H9 (cell line): ENCODE measurements around the gene ZNF784. TPM values are rescaled to one million over a fixed set of nuclear protein-coding genes. Genes with fewer than 3 reads are reported as not detected.

ENCODE experiments used
- DNase-seq: peaks from one replicate; pipeline ENCODE4 v3.0.0-alpha.2; 2017
- H2AFZ ChIP-seq: one replicate; pipeline ENCODE4 v1.6.1; 2013; ENCODE audit warnings: mild to moderate bottlenecking, low read length, control low read depth, moderate library complexity
- H2AK5ac ChIP-seq: 2 replicates; pipeline ENCODE4 v1.6.1; 2013; ENCODE audit warnings: low read length, control low read depth, mixed read lengths; ENCODE audit not compliant: insufficient read length
- H2BK120ac ChIP-seq: one replicate; pipeline ENCODE4 v1.6.1; 2013; ENCODE audit warnings: low read depth, mild to moderate bottlenecking, low read length, control low read depth, inconsistent platforms; ENCODE audit not compliant: poor library complexity, severe bottlenecking
- H2BK12ac ChIP-seq: 2 replicates; pipeline ENCODE4 v1.6.1; 2013; ENCODE audit warnings: low read length, control low read depth, mixed read lengths, low read depth; ENCODE audit not compliant: insufficient read length
- H2BK15ac ChIP-seq: 2 replicates; pipeline ENCODE4 v1.6.1; 2013; ENCODE audit warnings: low read depth, low read length, control low read depth
- H2BK20ac ChIP-seq: one replicate; pipeline ENCODE4 v1.6.1; 2013; ENCODE audit warnings: low read depth, mild to moderate bottlenecking, low read length, control low read depth, inconsistent platforms; ENCODE audit not compliant: poor library complexity, severe bottlenecking
- H2BK5ac ChIP-seq: 2 replicates; pipeline ENCODE4 v1.6.1; 2013; ENCODE audit warnings: low read length, control low read depth, mixed read lengths; ENCODE audit not compliant: insufficient read length
- H3K14ac ChIP-seq: 2 replicates; pipeline ENCODE4 v1.6.1; 2013; ENCODE audit warnings: low read length, control low read depth; ENCODE audit not compliant: insufficient read depth
- H3K18ac ChIP-seq: 2 replicates; pipeline ENCODE4 v1.6.1; 2013; ENCODE audit warnings: low read depth, mild to moderate bottlenecking, mixed read lengths, low read length, control low read depth; ENCODE audit not compliant: insufficient read length
- H3K23ac ChIP-seq: 2 replicates; pipeline ENCODE4 v1.6.1; 2013; ENCODE audit warnings: low read length, control low read depth, mixed read lengths, low read depth; ENCODE audit not compliant: insufficient read length
- H3K23me2 ChIP-seq: 2 replicates; pipeline ENCODE4 v1.6.1; 2013; ENCODE audit warnings: low read depth, mild to moderate bottlenecking, mixed read lengths, low read length, control low read depth; ENCODE audit not compliant: insufficient read length, poor library complexity, severe bottlenecking
- H3K27ac ChIP-seq: 2 replicates; pipeline ENCODE4 v1.5.1; 2013; ENCODE audit warnings: low read length, control low read depth, mixed read lengths, low read depth; ENCODE audit not compliant: insufficient read length
- H3K27me3 ChIP-seq: 2 replicates; pipeline ENCODE4 v1.6.1; 2013; ENCODE audit warnings: low read length, control low read depth, inconsistent platforms; ENCODE audit not compliant: insufficient read depth
- H3K4ac ChIP-seq: 2 replicates; pipeline ENCODE4 v1.6.1; 2013; ENCODE audit warnings: low read depth, mild to moderate bottlenecking, control low read depth, inconsistent platforms, low read length, moderate library complexity
- H3K4me1 ChIP-seq: 2 replicates; pipeline ENCODE4 v1.6.1; 2013; ENCODE audit warnings: low read length, control low read depth, inconsistent platforms; ENCODE audit not compliant: insufficient read depth
- H3K4me2 ChIP-seq: 2 replicates; pipeline ENCODE4 v1.6.1; 2013; ENCODE audit warnings: low read length, control low read depth, mixed read lengths; ENCODE audit not compliant: insufficient read length, insufficient read depth
- H3K56ac ChIP-seq: 2 replicates; pipeline ENCODE4 v1.6.1; 2013; ENCODE audit warnings: low read depth, mild to moderate bottlenecking, mixed read lengths, low read length, control low read depth; ENCODE audit not compliant: insufficient read length
- H3K79me1 ChIP-seq: 2 replicates; pipeline ENCODE4 v1.6.1; 2013; ENCODE audit warnings: low read depth, mild to moderate bottlenecking, moderate library complexity, low read length, control low read depth, inconsistent platforms; ENCODE audit not compliant: insufficient read depth, poor library complexity, severe bottlenecking
- H3K79me2 ChIP-seq: 2 replicates; pipeline ENCODE4 v1.6.1; 2013; ENCODE audit warnings: low read length, control low read depth, inconsistent platforms; ENCODE audit not compliant: insufficient read depth
- H3K9ac ChIP-seq: 2 replicates; pipeline ENCODE4 v1.6.1; 2013; ENCODE audit warnings: low read length, control low read depth, mixed read lengths; ENCODE audit not compliant: insufficient read length; ENCODE audit errors: extremely low read depth
- H3K9me3 ChIP-seq: one replicate; pipeline ENCODE4 v1.6.1; 2013; ENCODE audit warnings: low read depth, low read length, inconsistent platforms; ENCODE audit not compliant: control insufficient read depth
- H3T11ph ChIP-seq: one replicate; pipeline ENCODE4 v1.6.1; 2013; ENCODE audit warnings: mild to moderate bottlenecking, low read length, control low read depth, inconsistent platforms
- H4K20me1 ChIP-seq: one replicate; pipeline ENCODE4 v1.6.1; 2013; ENCODE audit not compliant: control insufficient read depth, insufficient read length, insufficient read depth
- H4K5ac ChIP-seq: 2 replicates; pipeline ENCODE4 v1.6.1; 2013; ENCODE audit warnings: low read depth, mild to moderate bottlenecking, mixed read lengths, low read length, control low read depth; ENCODE audit not compliant: insufficient read length
- H4K8ac ChIP-seq: replicated peaks from 2 replicates; pipeline ENCODE4 v1.6.1; 2013; ENCODE audit warnings: low read length, control low read depth, mixed read lengths, low read depth; ENCODE audit not compliant: insufficient read length
- H4K91ac ChIP-seq: 2 replicates; pipeline ENCODE4 v1.6.1; 2013; ENCODE audit warnings: low read depth, mild to moderate bottlenecking, moderate library complexity, mixed read lengths, low read length, control low read depth; ENCODE audit not compliant: insufficient read length
- H3K27ac Mint-ChIP-seq, 3 experiments: 2 replicates in 2 of 3; 3 replicates in 1 of 3; pipeline ENCODE4 v1.8.0; 2020 to 2021; ENCODE audit warnings: mixed read lengths in 3 of 3, mild to moderate bottlenecking in 1 of 3, moderate library complexity in 1 of 3
- H3K27me3 Mint-ChIP-seq: 2 replicates; pipeline ENCODE4 v1.8.0; 2021; ENCODE audit warnings: low read depth, mild to moderate bottlenecking, moderate library complexity, mixed read lengths
- H3K36me3 Mint-ChIP-seq, 3 experiments: 2 replicates in 2 of 3; 3 replicates in 1 of 3; pipeline ENCODE4 v1.8.0; 2020 to 2021; ENCODE audit warnings: low read depth in 3 of 3, mixed read lengths in 3 of 3; ENCODE audit not compliant: insufficient read depth in 1 of 3
- H3K4me1 Mint-ChIP-seq, 2 experiments: 2 replicates each; pipeline ENCODE4 v1.8.0; 2020; ENCODE audit warnings: mixed read lengths in 2 of 2
- H3K4me3 Mint-ChIP-seq, 2 experiments: 2 replicates in 1 of 2; 3 replicates in 1 of 2; pipeline ENCODE4 v1.8.0; 2020 to 2021; ENCODE audit warnings: mild to moderate bottlenecking in 2 of 2, mixed read lengths in 2 of 2, moderate library complexity in 1 of 2
- H3K9me3 Mint-ChIP-seq, 2 experiments: 2 replicates in 1 of 2; 3 replicates in 1 of 2; pipeline ENCODE4 v1.8.0; 2020; ENCODE audit warnings: mild to moderate bottlenecking in 2 of 2, mixed read lengths in 2 of 2, moderate library complexity in 1 of 2
- CTCF ChIP-seq: fragments of 200-600 bp; sonication (generic); conservative IDR thresholded peaks from 3 replicates; pipeline ENCODE4 v1.8.0; 2021; ENCODE audit warnings: antibody characterized with exemption, mild to moderate bottlenecking
- WGBS: extraction: QIAGEN DNeasy Blood & Tissue Kit; methylation state at CpG from one replicate; pipeline ENCODE4 v1.1.7; 2013; ENCODE audit warnings: missing lambda C conversion rate, low lambda C conversion rate, mixed read lengths; ENCODE audit not compliant: insufficient read length; ENCODE audit errors: extremely low coverage; 5-methylcytosine and 5-hydroxymethylcytosine counted together
- total RNA-seq: library from RNA; stranded (reverse); gene quantifications from 2 replicates; pipeline ENCODE4 v1.2.1, GENCODE V29; 2021

The ZNF784 gene
- total RNA-seq, 1 experiment from 2014 or later = 10.7 TPM

- Histone ChIP-seq H3K4me2 (peak overlapping the region; percentile 91), H3K79me1 (peaks cover 3% of the 10 kb centered on the region)
- H3K27me3 Mint-ChIP-seq = peaks cover 1% of the 10 kb centered on the region; the same call in 1 of the 2 replicates
Measured at GRCh38 chr19:55646889-55647731, 22.7 kb upstream of the ZNF784 start.

More at GRCh38 chr19:55646889-55647731, 22.7 kb upstream of the ZNF784 start:
- no peak overlapping the region for H4K8ac ChIP-seq
- no peak overlapping the region for H2BK20ac ChIP-seq
- H4K91ac ChIP-seq = no peak overlapping the region
- peak overlapping the region; percentile 43 for H3K9ac ChIP-seq
- Mint-ChIP-seq H3K4me1 (peaks cover 19 to 34% of the 10 kb centered on the region in 2 experiments), H3K9me3 (peaks cover 0 to 4% of the 10 kb centered on the region in 2 experiments; a peak in 3 of 5 replicates), H3K27ac (peak overlapping the region; percentile 85 to 97 (median 90); a peak in 6 of 7 replicates), H3K4me3 (peak overlapping the region; percentile 76 to 89), H3K36me3 (peaks cover 21 to 53% (median 43%) of the 10 kb centered on the region in 3 experiments)
- H4K5ac ChIP-seq = no peak overlapping the region
- no peak for DNase-seq
- TF ChIP-seq CTCF = no peak
- no peak overlapping the region for H3K4ac ChIP-seq
- WGBS = no CpG with 5 or more reads among the region's 14 CpGs
- H2BK120ac ChIP-seq = no peak overlapping the region
- no peak overlapping the region for H3K56ac ChIP-seq
- H2AFZ ChIP-seq = no peak overlapping the region
- H3K18ac ChIP-seq = no peak overlapping the region
- no peaks in the 10 kb centered on the region for H3K9me3 ChIP-seq
- no peak overlapping the region for H3T11ph ChIP-seq
- no peak overlapping the region for H3K27ac ChIP-seq
- no peak overlapping the region for H2BK12ac ChIP-seq
- H2BK15ac ChIP-seq = no peak overlapping the region; the same call in 1 of the 2 replicates
- peaks cover 1% of the 10 kb centered on the region for H4K20me1 ChIP-seq
- no peaks in the 10 kb centered on the region for H3K27me3 ChIP-seq
- no peak overlapping the region for H3K23ac ChIP-seq
- H2AK5ac ChIP-seq = no peak overlapping the region
- H2BK5ac ChIP-seq = no peak overlapping the region
- H3K14ac ChIP-seq = no peak overlapping the region
- H3K4me1 ChIP-seq = no peaks in the 10 kb centered on the region
- peaks cover 7% of the 10 kb centered on the region; the same call in 1 of the 2 replicates for H3K79me2 ChIP-seq
- peaks cover 31% of the 10 kb centered on the region for H3K23me2 ChIP-seq
